Parathyroid adenoma (tissue), 2 donors: ENCODE measurements around the gene ARID3A.

Source experiments
- H2AFZ ChIP-seq: fragments of 300-600 bp; sonication (generic); one replicate; pipeline ENCODE4 v1.7.0; 2017; ENCODE audit warnings: antibody characterized with exemption, mild to moderate bottlenecking
- H3K27ac ChIP-seq: fragments of 300-600 bp; sonication (generic); one replicate; pipeline ENCODE4 v1.7.0; 2017
- H3K27me3 ChIP-seq: fragments of 300-600 bp; sonication (generic); one replicate; pipeline ENCODE4 v1.7.0; 2017; ENCODE audit warnings: low read length; ENCODE audit not compliant: control insufficient read depth, insufficient read depth
- H3K36me3 ChIP-seq: fragments of 300-600 bp; sonication (generic); one replicate; pipeline ENCODE4 v1.7.0; 2017; ENCODE audit warnings: low read length; ENCODE audit not compliant: control insufficient read depth, insufficient read depth
- H3K4me1 ChIP-seq: fragments of 300-600 bp; sonication (generic); one replicate; pipeline ENCODE4 v1.7.0; 2017; ENCODE audit warnings: control low read depth
- H3K4me2 ChIP-seq: fragments of 300-600 bp; sonication (generic); one replicate; pipeline ENCODE4 v1.7.0; 2017; ENCODE audit warnings: low read length
- H3K4me3 ChIP-seq: fragments of 300-600 bp; sonication (generic); one replicate; pipeline ENCODE4 v1.7.0; 2017; ENCODE audit warnings: low read depth, low read length
- H3K79me2 ChIP-seq: fragments of 300-600 bp; sonication (generic); one replicate; pipeline ENCODE4 v1.7.0; 2017; ENCODE audit warnings: control low read depth
- H3K9ac ChIP-seq: fragments of 300-600 bp; sonication (generic); one replicate; pipeline ENCODE4 v1.7.0; 2017; ENCODE audit warnings: mild to moderate bottlenecking
- H3K9me3 ChIP-seq: fragments of 300-600 bp; sonication (generic); one replicate; pipeline ENCODE4 v1.7.0; 2017; ENCODE audit warnings: low read length; ENCODE audit not compliant: control insufficient read depth
- CTCF ChIP-seq: fragments of 300-600 bp; sonication (generic); IDR thresholded peaks from one replicate; pipeline ENCODE4 v1.7.0; 2017; ENCODE audit warnings: antibody characterized with exemption, mild to moderate bottlenecking
- donor health status: primary hyperparathyroidism.

Gene ARID3A

GRCh38 chr19:1013218-1013617 lies 87.4 kb downstream of the ARID3A start:
- Histone ChIP-seq H3K4me1 (peaks cover 27% of the 10 kb centered on the region), H3K79me2 (peaks cover 31% of the 10 kb centered on the region), H2AFZ (no peak overlapping the region), H3K27me3 (no peaks in the 10 kb centered on the region), H3K36me3 (no peaks in the 10 kb centered on the region), H3K4me3 (no peak overlapping the region), H3K9ac (no peak overlapping the region), H3K9me3 (no peaks in the 10 kb centered on the region), H3K27ac (no peak overlapping the region), H3K4me2 (no peak overlapping the region)
- no peak for TF ChIP-seq CTCF

GRCh38 chr19:1014161-1015060 lies 88.6 kb downstream of the ARID3A start:
- Histone ChIP-seq H2AFZ (no peak overlapping the region), H3K4me2 (no peak overlapping the region), H3K4me1 (peaks cover 32% of the 10 kb centered on the region), H3K4me3 (no peak overlapping the region), H3K27ac (no peak overlapping the region), H3K9me3 (no peaks in the 10 kb centered on the region), H3K79me2 (peaks cover 42% of the 10 kb centered on the region), H3K36me3 (no peaks in the 10 kb centered on the region), H3K9ac (no peak overlapping the region), H3K27me3 (no peaks in the 10 kb centered on the region)
- TF ChIP-seq CTCF: no peak

GRCh38 chr19:1015061-1015781 lies 89.4 kb downstream of the ARID3A start:
- Histone ChIP-seq H3K4me2 (no peak overlapping the region), H3K27ac (no peak overlapping the region), H3K4me3 (no peak overlapping the region), H3K9me3 (no peaks in the 10 kb centered on the region), H2AFZ (no peak overlapping the region), H3K36me3 (no peaks in the 10 kb centered on the region), H3K4me1 (peaks cover 32% of the 10 kb centered on the region), H3K79me2 (peaks cover 50% of the 10 kb centered on the region), H3K27me3 (no peaks in the 10 kb centered on the region), H3K9ac (no peak overlapping the region)
- no peak for TF ChIP-seq CTCF

GRCh38 chr19:1015782-1016646 lies 90.2 kb downstream of the ARID3A start:
- Histone ChIP-seq H3K4me3 (no peak overlapping the region), H3K4me2 (peak overlapping the region; percentile 1), H3K36me3 (no peaks in the 10 kb centered on the region), H3K27me3 (no peaks in the 10 kb centered on the region), H3K4me1 (peaks cover 32% of the 10 kb centered on the region), H3K27ac (peak overlapping the region; percentile 44), H3K79me2 (peaks cover 54% of the 10 kb centered on the region), H2AFZ (no peak overlapping the region), H3K9ac (no peak overlapping the region), H3K9me3 (no peaks in the 10 kb centered on the region)
- TF ChIP-seq CTCF: no peak
